Smooth muscle cell (in vitro differentiated cells): ENCODE measurements around the gene GTF2IRD1. TPM values are rescaled to one million over a fixed set of nuclear protein-coding genes. Genes with fewer than 3 reads are reported as not detected.

Source experiments
- DNase-seq: peaks from one replicate; lab custom pipeline; 2025; ENCODE audit not compliant: unreplicated experiment; lab: John Stamatoyannopoulos, UW
- H2AFZ ChIP-seq: fragments of 200-600 bp; sonication (generic); 2 replicates; pipeline ENCODE4 v1.6.0; 2016; ENCODE audit warnings: antibody characterized with exemption, low read depth, mild to moderate bottlenecking
- H3F3A ChIP-seq: fragments of 200-600 bp; sonication (generic); 2 replicates; pipeline ENCODE4 v1.6.0; 2017; ENCODE audit warnings: antibody characterized with exemption, low read depth
- H3K27ac ChIP-seq: fragments of 200-600 bp; sonication (generic); 2 replicates; pipeline ENCODE4 v1.5.1; 2016; ENCODE audit warnings: low read depth, mild to moderate bottlenecking
- H3K27me3 ChIP-seq: fragments of 200-600 bp; sonication (generic); 2 replicates; pipeline ENCODE4 v1.6.1; 2016; ENCODE audit warnings: low read depth, mild to moderate bottlenecking
- H3K36me3 ChIP-seq: fragments of 200-600 bp; sonication (generic); 2 replicates; pipeline ENCODE4 v1.5.1; 2016; ENCODE audit warnings: low read depth
- H3K4me1 ChIP-seq: fragments of 200-600 bp; sonication (generic); 2 replicates; pipeline ENCODE4 v1.5.1; 2016; ENCODE audit warnings: low read depth
- H3K4me2 ChIP-seq: fragments of 200-600 bp; sonication (generic); 2 replicates; pipeline ENCODE4 v1.6.0; 2016; ENCODE audit warnings: mild to moderate bottlenecking
- H3K4me3 ChIP-seq: fragments of 200-600 bp; sonication (generic); 2 replicates; pipeline ENCODE4 v1.5.1; 2016; ENCODE audit warnings: mild to moderate bottlenecking
- H3K79me2 ChIP-seq: fragments of 200-600 bp; sonication (generic); 2 replicates; pipeline ENCODE4 v1.6.0; 2016; ENCODE audit warnings: low read depth, mild to moderate bottlenecking
- H3K9ac ChIP-seq: fragments of 200-600 bp; sonication (generic); 2 replicates; pipeline ENCODE4 v1.6.0; 2016; ENCODE audit warnings: low read depth
- H3K9me3 ChIP-seq: fragments of 200-600 bp; sonication (generic); replicated peaks from 2 replicates; pipeline ENCODE4 v1.5.1; 2016; ENCODE audit warnings: low read depth
- H4K20me1 ChIP-seq: fragments of 200-600 bp; sonication (generic); 2 replicates; pipeline ENCODE4 v1.6.0; 2016; ENCODE audit warnings: low read depth
- WGBS: methylation state at CpG from one replicate; pipeline ENCODE4 v1.1.7; 2016; ENCODE audit warnings: low lambda C conversion rate; 5-methylcytosine and 5-hydroxymethylcytosine counted together
- polyA plus RNA-seq: library from polyadenylated mRNA; unstranded; fragments of >200 nt; fragmentation: Nextera tagmentation; extraction: Ambion mirVana; gene quantifications from 2 replicates; pipeline ENCODE4 v1.2.1, GENCODE V29; 2016
- total RNA-seq: library from RNA; depleted of rRNA; stranded (reverse); fragments of >200 nt; gene quantifications from 2 replicates; pipeline ENCODE4 v1.2.3, GENCODE V29; 2014
- TF ChIP-seq, protein P1 (sequence below): fragments of 200-600 bp; sonication (generic); IDR thresholded peaks from 2 replicates; pipeline ENCODE4 v1.5.1; 2017; ENCODE audit warnings: borderline replicate concordance, mild to moderate bottlenecking, antibody characterized with exemption; ENCODE audit not compliant: insufficient read depth, poor library complexity, severe bottlenecking

The GTF2IRD1 gene
- total and polyA plus RNA-seq, 2 experiments from 2014 or later: 20.0 to 41.5 TPM

- TF ChIP-seq, protein P1, sequence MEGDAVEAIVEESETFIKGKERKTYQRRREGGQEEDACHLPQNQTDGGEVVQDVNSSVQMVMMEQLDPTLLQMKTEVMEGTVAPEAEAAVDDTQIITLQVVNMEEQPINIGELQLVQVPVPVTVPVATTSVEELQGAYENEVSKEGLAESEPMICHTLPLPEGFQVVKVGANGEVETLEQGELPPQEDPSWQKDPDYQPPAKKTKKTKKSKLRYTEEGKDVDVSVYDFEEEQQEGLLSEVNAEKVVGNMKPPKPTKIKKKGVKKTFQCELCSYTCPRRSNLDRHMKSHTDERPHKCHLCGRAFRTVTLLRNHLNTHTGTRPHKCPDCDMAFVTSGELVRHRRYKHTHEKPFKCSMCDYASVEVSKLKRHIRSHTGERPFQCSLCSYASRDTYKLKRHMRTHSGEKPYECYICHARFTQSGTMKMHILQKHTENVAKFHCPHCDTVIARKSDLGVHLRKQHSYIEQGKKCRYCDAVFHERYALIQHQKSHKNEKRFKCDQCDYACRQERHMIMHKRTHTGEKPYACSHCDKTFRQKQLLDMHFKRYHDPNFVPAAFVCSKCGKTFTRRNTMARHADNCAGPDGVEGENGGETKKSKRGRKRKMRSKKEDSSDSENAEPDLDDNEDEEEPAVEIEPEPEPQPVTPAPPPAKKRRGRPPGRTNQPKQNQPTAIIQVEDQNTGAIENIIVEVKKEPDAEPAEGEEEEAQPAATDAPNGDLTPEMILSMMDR: no peak
- Histone ChIP-seq H2AFZ (no peak overlapping the region), H3K9me3 (no peaks in the 10 kb centered on the region), H3K79me2 (no peaks in the 10 kb centered on the region), H3K4me1 (no peaks in the 10 kb centered on the region), H3F3A (no peaks in the 10 kb centered on the region), H3K36me3 (peaks cover 7% of the 10 kb centered on the region), H3K27me3 (no peaks in the 10 kb centered on the region), H3K4me2 (no peak overlapping the region), H4K20me1 (peaks cover 49% of the 10 kb centered on the region), H3K9ac (no peak overlapping the region), H3K4me3 (no peak overlapping the region), H3K27ac (no peak overlapping the region)
- WGBS: 93% methylated on average over 11 of the region's 11 CpGs
- DNase-seq: no peak
Observed at GRCh38 chr7:74514131-74514591, 60.5 kb downstream of the GTF2IRD1 start.

GRCh38 chr7:74515276-74515675, 61.6 kb downstream of the GTF2IRD1 start:
- Histone ChIP-seq H2AFZ (no peak overlapping the region), H3K27me3 (no peaks in the 10 kb centered on the region), H3K9ac (no peak overlapping the region), H3K4me3 (no peak overlapping the region), H3K27ac (no peak overlapping the region), H3K79me2 (no peaks in the 10 kb centered on the region), H4K20me1 (peaks cover 40% of the 10 kb centered on the region), H3K36me3 (peaks cover 7% of the 10 kb centered on the region), H3F3A (no peaks in the 10 kb centered on the region), H3K4me1 (no peaks in the 10 kb centered on the region), H3K4me2 (no peak overlapping the region), H3K9me3 (no peaks in the 10 kb centered on the region)
- 95% methylated on average over 14 of the region's 15 CpGs for WGBS
- DNase-seq: no peak
- TF ChIP-seq, protein P1: no peak

- H3K27me3 ChIP-seq: no peaks in the 10 kb centered on the region
- peaks cover 32% of the 10 kb centered on the region for H4K20me1 ChIP-seq
- H2AFZ ChIP-seq: no peak overlapping the region
- no peak for DNase-seq
- no peak overlapping the region for H3K27ac ChIP-seq
- H3K4me1 ChIP-seq: no peaks in the 10 kb centered on the region
- H3K9ac ChIP-seq: no peak overlapping the region
- H3K9me3 ChIP-seq: no peaks in the 10 kb centered on the region
- no peaks in the 10 kb centered on the region for H3K79me2 ChIP-seq
- no peaks in the 10 kb centered on the region for H3F3A ChIP-seq
- no peak overlapping the region for H3K4me2 ChIP-seq
- 97% methylated on average over 3 of the region's 3 CpGs for WGBS
- TF ChIP-seq, protein P1: no peak
- H3K36me3 ChIP-seq: peaks cover 7% of the 10 kb centered on the region
- H3K4me3 ChIP-seq: no peak overlapping the region
Observed at GRCh38 chr7:74516214-74516613, 62.5 kb downstream of the GTF2IRD1 start.

GRCh38 chr7:74518041-74518440, 64.3 kb downstream of the GTF2IRD1 start:
- H3K79me2 ChIP-seq: no peaks in the 10 kb centered on the region
- no peak overlapping the region for H3K4me3 ChIP-seq
- no peaks in the 10 kb centered on the region for H3K9me3 ChIP-seq
- TF ChIP-seq, protein P1: no peak
- no peak overlapping the region for H3K27ac ChIP-seq
- no peaks in the 10 kb centered on the region for H3K4me1 ChIP-seq
- no peaks in the 10 kb centered on the region for H3K27me3 ChIP-seq
- no peak for DNase-seq
- no peak overlapping the region for H3K9ac ChIP-seq
- H4K20me1 ChIP-seq: peaks cover 28% of the 10 kb centered on the region
- no peak overlapping the region for H3K4me2 ChIP-seq
- 98% methylated on average over 13 of the region's 13 CpGs for WGBS
- H3F3A ChIP-seq: no peaks in the 10 kb centered on the region
- no peak overlapping the region for H2AFZ ChIP-seq
- peaks cover 6% of the 10 kb centered on the region for H3K36me3 ChIP-seq
